CD8-positive, alpha-beta memory T cell (primary cell): ENCODE results near the gene TMEM221. TPM values are rescaled to one million over a fixed set of nuclear protein-coding genes. Genes with fewer than 3 reads are reported as not detected.

Experiments
- CTCF ChIA-PET: fragments of 350-600 bp; sonication (Branson Sonifier 250); formaldehyde crosslinking; loops from one replicate; lab custom pipeline; 2021; ENCODE audit warnings: antibody characterized with exemption; lab: Charles Lee
- POLR2A ChIA-PET: fragments of 350-600 bp; sonication (Branson Sonifier 250); formaldehyde crosslinking; loops from one replicate; lab custom pipeline; 2021; ENCODE audit warnings: antibody characterized with exemption; lab: Charles Lee
- DNase-seq, 5 donors: peaks; one replicate each; pipeline versions ENCODE4 v3.0.0 to v3.0.0-alpha.2; 2020 to 2022; ENCODE audit warnings: mixed read lengths in 1 of 5
- H3K27ac ChIP-seq: one replicate; pipeline ENCODE4 v1.7.0; 2013; ENCODE audit warnings: low read depth, mild to moderate bottlenecking, low read length, moderate library complexity
- H3K27me3 ChIP-seq: 2 replicates; pipeline ENCODE4 v1.7.0; 2013; ENCODE audit warnings: low read length, mild to moderate bottlenecking; ENCODE audit not compliant: insufficient read depth, poor library complexity, severe bottlenecking
- H3K36me3 ChIP-seq: 2 replicates; pipeline ENCODE4 v1.7.0; 2013; ENCODE audit warnings: mild to moderate bottlenecking, low read length, moderate library complexity; ENCODE audit not compliant: insufficient read depth
- H3K4me1 ChIP-seq: 2 replicates; pipeline ENCODE4 v1.7.0; 2013; ENCODE audit warnings: mild to moderate bottlenecking, low read length, moderate library complexity; ENCODE audit not compliant: insufficient read depth
- H3K4me3 ChIP-seq: 2 replicates; pipeline ENCODE4 v1.7.0; 2013; ENCODE audit warnings: mild to moderate bottlenecking, low read length
- H3K9me3 ChIP-seq: 2 replicates; pipeline ENCODE4 v1.7.0; 2013; ENCODE audit warnings: mild to moderate bottlenecking, low read length
- H3K27ac Mint-ChIP-seq, 8 donors: one replicate each; pipeline ENCODE4 v1.8.0; 2020 to 2021; ENCODE audit warnings: mixed read lengths in 8 of 8, mild to moderate bottlenecking in 6 of 8, inconsistent platforms in 3 of 8, moderate library complexity in 3 of 8
- H3K27me3 Mint-ChIP-seq, 2 donors: one replicate each; pipeline ENCODE4 v1.8.0; 2020 to 2021; ENCODE audit warnings: mixed read lengths in 2 of 2, mild to moderate bottlenecking in 1 of 2, moderate library complexity in 1 of 2
- H3K36me3 Mint-ChIP-seq, 3 donors: one replicate each; pipeline ENCODE4 v1.8.0; 2020 to 2021; ENCODE audit warnings: mixed read lengths in 3 of 3, inconsistent platforms in 1 of 3, mild to moderate bottlenecking in 1 of 3
- H3K4me1 Mint-ChIP-seq, 3 donors: one replicate each; pipeline ENCODE4 v1.8.0; 2020 to 2021; ENCODE audit warnings: mixed read lengths in 3 of 3, inconsistent platforms in 1 of 3, mild to moderate bottlenecking in 1 of 3
- H3K4me3 Mint-ChIP-seq, 7 donors: one replicate each; pipeline ENCODE4 v1.8.0; 2020 to 2021; ENCODE audit warnings: mixed read lengths in 7 of 7, mild to moderate bottlenecking in 6 of 7, moderate library complexity in 4 of 7, inconsistent platforms in 2 of 7
- H3K9me3 Mint-ChIP-seq, 5 donors: one replicate each; pipeline ENCODE4 v1.8.0; 2020 to 2022; ENCODE audit warnings: mixed read lengths in 5 of 5, mild to moderate bottlenecking in 3 of 5, moderate library complexity in 2 of 5, inconsistent platforms in 1 of 5
- polyA plus RNA-seq: library from polyadenylated mRNA; unstranded; fragments of 300-500 nt; fragmentation: Illumina TruSeq; gene quantifications from one replicate; pipeline ENCODE4 v1.2.3, GENCODE V29; 2021
- total RNA-seq, 2 experiments: library from RNA; stranded (reverse); gene quantifications; one replicate each; pipeline ENCODE4 v1.2.3, GENCODE V29; 2021

TMEM221 gene
- total and polyA plus RNA-seq, 3 experiments from 2014 or later: not detected

- Mint-ChIP-seq H3K36me3 (no peaks in the 10 kb centered on the region), H3K9me3 (no peaks in the 10 kb centered on the region), H3K27me3 (peaks cover 28 to 41% of the 10 kb centered on the region in 2 donors), H3K4me1 (no peaks in the 10 kb centered on the region), H3K27ac (no peak within 1 kb of the TSS), H3K4me3 (no peak within 1 kb of the TSS)
- ChIA-PET CTCF (interaction anchor here (0.8 to 1.1 kb wide), 3 partner anchors 8 to 115 kb away, joined by 3 read pairs; no protein-coding TSS in a partner anchor), POLR2A (no interaction called here)
- Histone ChIP-seq H3K4me1 (no peaks in the 10 kb centered on the region), H3K36me3 (no peaks in the 10 kb centered on the region), H3K27me3 (peaks cover 10% of the 10 kb centered on the region), H3K27ac (no peak within 1 kb of the TSS), H3K4me3 (no peak within 1 kb of the TSS), H3K9me3 (no peaks in the 10 kb centered on the region)
- DNase-seq: no peak
These were observed 12.1 kb upstream of the TMEM221 start, which contains the start of gene NXNL1 for GRCh38 chr19:17460372-17461230. Gene NXNL1 (minus strand): TSS chr19:17460926. CDS start chr19:17460869, 57 bp downstream.

- Histone ChIP-seq H3K4me1 (no peaks in the 10 kb centered on the region), H3K9me3 (no peaks in the 10 kb centered on the region), H3K36me3 (no peaks in the 10 kb centered on the region), H3K27me3 (peaks cover 10% of the 10 kb centered on the region), H3K4me3 (no peak overlapping the region), H3K27ac (no peak overlapping the region)
- peaks cover 36 to 47% of the 10 kb centered on the region in 2 donors for H3K27me3 Mint-ChIP-seq
- CTCF ChIA-PET: interaction anchor here (1.0 kb wide), 2 partner anchors 10 to 101 kb away, joined by 3 read pairs; no protein-coding TSS in a partner anchor
- peak overlapping the region in 1 of 8 donors; percentile 2 for H3K27ac Mint-ChIP-seq
- H3K4me1 Mint-ChIP-seq: peaks cover 0 to 4% (median 0%) of the 10 kb centered on the region in 3 donors
- H3K9me3 Mint-ChIP-seq: no peaks in the 10 kb centered on the region
- no peak overlapping the region for H3K4me3 Mint-ChIP-seq
- no peaks in the 10 kb centered on the region for H3K36me3 Mint-ChIP-seq
- no peak for DNase-seq
- POLR2A ChIA-PET: no interaction called here
These were observed 10.5 kb upstream of the TMEM221 start for GRCh38 chr19:17458970-17459369.

- Mint-ChIP-seq H3K27ac (no peak overlapping the region), H3K9me3 (no peaks in the 10 kb centered on the region), H3K4me1 (peaks cover 4 to 8% (median 4%) of the 10 kb centered on the region in 3 donors), H3K36me3 (no peaks in the 10 kb centered on the region), H3K4me3 (no peak overlapping the region), H3K27me3 (peaks cover 42 to 55% of the 10 kb centered on the region in 2 donors)
- Histone ChIP-seq H3K27ac (no peak overlapping the region), H3K4me1 (no peaks in the 10 kb centered on the region), H3K36me3 (no peaks in the 10 kb centered on the region), H3K27me3 (peaks cover 13% of the 10 kb centered on the region), H3K4me3 (no peak overlapping the region), H3K9me3 (no peaks in the 10 kb centered on the region)
- ChIA-PET POLR2A (no interaction called here), CTCF (no interaction called here)
- no peak for DNase-seq
These were observed 9.1 kb upstream of the TMEM221 start for GRCh38 chr19:17457616-17458015.

- Histone ChIP-seq H3K27ac (no peak overlapping the region), H3K4me3 (no peak overlapping the region), H3K4me1 (no peaks in the 10 kb centered on the region), H3K9me3 (no peaks in the 10 kb centered on the region), H3K36me3 (no peaks in the 10 kb centered on the region), H3K27me3 (peaks cover 13% of the 10 kb centered on the region)
- Mint-ChIP-seq H3K4me1 (peaks cover 4 to 8% (median 4%) of the 10 kb centered on the region in 3 donors), H3K9me3 (no peaks in the 10 kb centered on the region), H3K27me3 (peaks cover 47 to 57% of the 10 kb centered on the region in 2 donors), H3K36me3 (no peaks in the 10 kb centered on the region), H3K27ac (no peak overlapping the region), H3K4me3 (no peak overlapping the region)
- ChIA-PET CTCF (no interaction called here), POLR2A (no interaction called here)
- no peak for DNase-seq
These were observed 7.7 kb upstream of the TMEM221 start for GRCh38 chr19:17456127-17456526.

GRCh38 chr19:17455308-17456123, 7.0 kb upstream of the TMEM221 start:
- CTCF ChIA-PET: no interaction called here

GRCh38 chr19:17454576-17455071, 6.2 kb upstream of the TMEM221 start:
- POLR2A ChIA-PET: interaction anchor here (0.5 kb wide), 1 partner anchor 63 kb away, joined by 3 read pairs; no protein-coding TSS in a partner anchor
- H3K4me1 Mint-ChIP-seq: peaks cover 7 to 15% (median 8%) of the 10 kb centered on the region in 3 donors
- H3K4me3 Mint-ChIP-seq: no peak overlapping the region
- H3K4me3 ChIP-seq: no peak overlapping the region
- H3K9me3 ChIP-seq: no peaks in the 10 kb centered on the region
- H3K27me3 Mint-ChIP-seq: peaks cover 48 to 61% of the 10 kb centered on the region in 2 donors
- no peaks in the 10 kb centered on the region for H3K9me3 Mint-ChIP-seq
- H3K27me3 ChIP-seq: peaks cover 17% of the 10 kb centered on the region
- H3K36me3 ChIP-seq: no peaks in the 10 kb centered on the region
- no peaks in the 10 kb centered on the region for H3K36me3 Mint-ChIP-seq
- CTCF ChIA-PET: interaction anchor here (0.9 to 1.3 kb wide), 2 partner anchors 11 to 42 kb away, joined by 3 to 4 read pairs; no protein-coding TSS in a partner anchor
- peaks cover 5% of the 10 kb centered on the region for H3K4me1 ChIP-seq
- no peak overlapping the region for H3K27ac ChIP-seq
- no peak for DNase-seq
- H3K27ac Mint-ChIP-seq: no peak overlapping the region

More at GRCh38 chr19:17455308-17456123, 7.0 kb upstream of the TMEM221 start:
- no peak overlapping the region for H3K4me3 ChIP-seq
- H3K27ac Mint-ChIP-seq: no peak overlapping the region
- POLR2A ChIA-PET: interaction anchor here (0.5 kb wide), 1 partner anchor 63 kb away, joined by 3 read pairs; no protein-coding TSS in a partner anchor
- H3K36me3 ChIP-seq: no peaks in the 10 kb centered on the region
- no peak for DNase-seq
- peaks cover under 1% of the 10 kb centered on the region for H3K4me1 ChIP-seq
- no peaks in the 10 kb centered on the region for H3K36me3 Mint-ChIP-seq
- H3K4me1 Mint-ChIP-seq: peaks cover 4 to 8% (median 4%) of the 10 kb centered on the region in 3 donors
- H3K9me3 ChIP-seq: no peaks in the 10 kb centered on the region
- H3K27me3 Mint-ChIP-seq: peaks cover 47 to 61% of the 10 kb centered on the region in 2 donors
- no peaks in the 10 kb centered on the region for H3K9me3 Mint-ChIP-seq
- no peak overlapping the region for H3K27ac ChIP-seq
- peaks cover 13% of the 10 kb centered on the region for H3K27me3 ChIP-seq
- H3K4me3 Mint-ChIP-seq: no peak overlapping the region

- H3K4me1 Mint-ChIP-seq: peaks cover 11 to 15% (median 14%) of the 10 kb centered on the region in 3 donors
- Histone ChIP-seq H3K4me1 (peaks cover 5% of the 10 kb centered on the region), H3K4me3 (no peak overlapping the region), H3K27me3 (peaks cover 15% of the 10 kb centered on the region), H3K36me3 (no peaks in the 10 kb centered on the region), H3K27ac (no peak overlapping the region), H3K9me3 (no peaks in the 10 kb centered on the region)
- H3K27ac Mint-ChIP-seq: no peak overlapping the region
- H3K9me3 Mint-ChIP-seq: no peaks in the 10 kb centered on the region
- POLR2A ChIA-PET: no interaction called here
- H3K36me3 Mint-ChIP-seq: no peaks in the 10 kb centered on the region
- CTCF ChIA-PET: no interaction called here
- no peak for DNase-seq
- H3K27me3 Mint-ChIP-seq: peaks cover 42 to 50% of the 10 kb centered on the region in 2 donors
- H3K4me3 Mint-ChIP-seq: no peak overlapping the region
These were observed 3.4 kb upstream of the TMEM221 start for GRCh38 chr19:17451820-17452219.
